Esophagus muscularis mucosa (tissue), 4 donors: ENCODE measurements around the gene KYAT1. TPM values are rescaled to one million over a fixed set of nuclear protein-coding genes. Genes with fewer than 3 reads are reported as not detected.

Source experiments
- DNase-seq: peaks from one replicate; pipeline ENCODE4 v3.0.0-alpha.2; 2017; ENCODE audit errors: extremely low spot score
- H3K27ac ChIP-seq, 4 donors: fragments of 200-600 bp; sonication (generic); replicated peaks in 1 of 4; 1 replicate in 3 of 4; 2 replicates in 1 of 4; pipeline ENCODE4 v1.5.1; 2016 to 2019; ENCODE audit warnings: mild to moderate bottlenecking in 1 of 4
- H3K27me3 ChIP-seq, 4 donors: fragments of 200-600 bp; sonication (generic); one replicate each; pipeline versions ENCODE4 v1.5.1 to v1.6.0; 2016 to 2019
- H3K36me3 ChIP-seq, 4 donors: fragments of 200-600 bp; sonication (generic); one replicate each; pipeline ENCODE4 v1.5.1; 2016 to 2019
- H3K4me1 ChIP-seq, 4 donors: fragments of 200-600 bp; sonication (generic); one replicate each; pipeline ENCODE4 v1.5.1; 2016 to 2019
- H3K4me3 ChIP-seq, 4 donors: fragments of 200-600 bp; sonication (generic); 1 replicate in 2 of 4; 2 replicates in 2 of 4; pipeline ENCODE4 v1.5.1; 2016 to 2019; ENCODE audit warnings: mild to moderate bottlenecking in 4 of 4, moderate library complexity in 1 of 4
- H3K9me3 ChIP-seq, 4 donors: fragments of 200-600 bp; sonication (generic); 1 replicate in 3 of 4; 2 replicates in 1 of 4; pipeline ENCODE4 v1.5.1; 2016 to 2019
- EP300 ChIP-seq: sonication (generic); formaldehyde crosslinking; IDR thresholded peaks from one replicate; pipeline ENCODE4 v1.6.1; 2017; ENCODE audit warnings: antibody characterized with exemption
- POLR2A ChIP-seq: fragments of 450-650 bp; IDR thresholded peaks from one replicate; pipeline ENCODE4 v1.6.1; 2017; ENCODE audit warnings: antibody characterized with exemption, moderate library complexity, mild to moderate bottlenecking, low read depth
- POLR2AphosphoS5 ChIP-seq, 2 donors: sonication (generic); formaldehyde crosslinking; IDR thresholded peaks; one replicate each; pipeline ENCODE4 v1.6.1; 2017; ENCODE audit warnings: antibody characterized with exemption in 2 of 2
- WGBS: methylation state at CpG from one replicate; pipeline ENCODE4 v1.1.5; 2018; 5-methylcytosine and 5-hydroxymethylcytosine counted together
- intact Hi-C: fragments of 100-400 bp; cut with DNase I; formaldehyde crosslinking; loops from one replicate; pipeline ENCODE4 v1.15.1; 2023
- total RNA-seq, 4 donors: library from RNA; depleted of rRNA; stranded (reverse); fragments of >200 nt; gene quantifications; one replicate each; pipeline versions ENCODE4 v1.1.0 to v1.2.1, GENCODE V29; 2016
- TF ChIP-seq, protein P1 (sequence below), 3 experiments: fragments of 200-600 bp in 2 of 3; fragments of 450-650 bp in 1 of 3; sonication (generic) in 2 of 3; IDR thresholded peaks; one replicate each; pipeline ENCODE4 v1.5.1; 2017 to 2019; ENCODE audit warnings: antibody characterized with exemption in 3 of 3, mild to moderate bottlenecking in 2 of 3, moderate library complexity in 1 of 3

The KYAT1 gene
- total RNA-seq, 4 donors from 2014 or later, result 4.3 to 8.4 (median 6.2) TPM

DNA sequence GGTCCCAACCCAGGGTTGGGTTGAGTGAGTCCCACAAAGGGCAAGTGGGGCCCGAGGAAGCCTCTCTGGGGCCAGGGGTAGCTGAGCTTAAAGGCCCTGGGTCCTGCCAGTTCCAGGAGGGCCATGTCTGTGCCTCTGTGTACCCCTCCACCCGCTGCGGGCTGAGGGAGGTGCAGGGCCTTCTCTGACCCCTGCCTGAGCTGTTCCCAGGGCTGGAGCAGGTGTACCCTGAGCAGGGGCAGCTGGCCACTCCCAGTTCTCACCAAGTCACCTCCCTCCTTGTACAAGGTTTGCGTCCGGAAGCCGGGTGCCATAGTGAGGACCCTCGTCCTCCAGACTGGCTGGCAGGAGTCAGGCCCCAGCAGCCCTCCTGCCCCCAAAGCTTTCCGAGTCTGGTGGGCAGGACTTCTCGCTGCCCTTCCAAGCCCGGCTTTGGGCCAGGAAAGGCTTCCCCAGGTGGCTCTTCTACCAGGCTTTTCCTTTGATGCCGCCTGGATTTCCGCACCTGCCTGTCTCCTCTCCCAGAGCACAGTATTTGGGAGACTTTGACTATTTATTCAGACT lies 72.6 kb downstream of the KYAT1 start:
- Histone ChIP-seq H3K36me3 (peaks cover 24 to 52% (median 49%) of the 10 kb centered on the region in 4 donors), H3K4me1 (no peaks in the 10 kb centered on the region), H3K4me3 (no peak overlapping the region), H3K27me3 (no peaks in the 10 kb centered on the region), H3K27ac (no peak overlapping the region), H3K9me3 (no peaks in the 10 kb centered on the region)
- 92% methylated on average over 12 of the region's 12 CpGs for WGBS
- DNase-seq, result no peak
- TF ChIP-seq, protein P1, sequence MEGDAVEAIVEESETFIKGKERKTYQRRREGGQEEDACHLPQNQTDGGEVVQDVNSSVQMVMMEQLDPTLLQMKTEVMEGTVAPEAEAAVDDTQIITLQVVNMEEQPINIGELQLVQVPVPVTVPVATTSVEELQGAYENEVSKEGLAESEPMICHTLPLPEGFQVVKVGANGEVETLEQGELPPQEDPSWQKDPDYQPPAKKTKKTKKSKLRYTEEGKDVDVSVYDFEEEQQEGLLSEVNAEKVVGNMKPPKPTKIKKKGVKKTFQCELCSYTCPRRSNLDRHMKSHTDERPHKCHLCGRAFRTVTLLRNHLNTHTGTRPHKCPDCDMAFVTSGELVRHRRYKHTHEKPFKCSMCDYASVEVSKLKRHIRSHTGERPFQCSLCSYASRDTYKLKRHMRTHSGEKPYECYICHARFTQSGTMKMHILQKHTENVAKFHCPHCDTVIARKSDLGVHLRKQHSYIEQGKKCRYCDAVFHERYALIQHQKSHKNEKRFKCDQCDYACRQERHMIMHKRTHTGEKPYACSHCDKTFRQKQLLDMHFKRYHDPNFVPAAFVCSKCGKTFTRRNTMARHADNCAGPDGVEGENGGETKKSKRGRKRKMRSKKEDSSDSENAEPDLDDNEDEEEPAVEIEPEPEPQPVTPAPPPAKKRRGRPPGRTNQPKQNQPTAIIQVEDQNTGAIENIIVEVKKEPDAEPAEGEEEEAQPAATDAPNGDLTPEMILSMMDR (IDR thresholded peaks at IDR 0.05), result no peak
- TF ChIP-seq POLR2AphosphoS5 (IDR thresholded peaks at IDR 0.05) (no peak), POLR2A (no peak), EP300 (no peak)
- intact Hi-C loops, result no loop called here

DNA sequence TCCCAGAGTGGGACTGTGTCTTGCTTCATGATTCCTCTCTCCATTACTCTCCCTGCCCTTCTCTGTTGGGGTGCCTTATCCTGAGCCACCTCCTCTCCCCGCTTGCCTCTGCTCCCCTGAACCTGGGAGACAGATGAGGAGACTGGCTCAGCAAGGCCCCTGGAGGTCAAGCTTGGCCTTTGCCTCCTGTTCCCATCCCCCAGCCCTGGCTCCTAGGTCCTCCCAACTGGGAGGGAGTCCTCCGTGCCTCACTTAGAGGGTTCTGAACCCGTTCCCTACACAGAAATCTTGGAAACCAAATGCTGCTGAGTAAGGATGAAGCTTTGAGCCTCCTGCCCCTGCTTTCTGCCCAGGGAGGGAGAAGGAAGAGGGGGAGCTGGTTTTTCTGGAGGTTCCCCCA lies 73.2 kb downstream of the KYAT1 start:
- TF ChIP-seq POLR2A (no peak), EP300 (no peak)
- TF ChIP-seq, protein P1 (IDR thresholded peaks at IDR 0.05), result no peak
- no peak overlapping the region for H3K27ac ChIP-seq
- intact Hi-C loops, result no loop called here
- H3K9me3 ChIP-seq, result no peaks in the 10 kb centered on the region
- 89% methylated on average over 3 of the region's 3 CpGs for WGBS
- no peak overlapping the region for H3K4me3 ChIP-seq
- H3K4me1 ChIP-seq, result no peaks in the 10 kb centered on the region
- H3K36me3 ChIP-seq, result peaks cover 30 to 58% (median 55%) of the 10 kb centered on the region in 4 donors
- no peak for DNase-seq
- no peaks in the 10 kb centered on the region for H3K27me3 ChIP-seq

DNA sequence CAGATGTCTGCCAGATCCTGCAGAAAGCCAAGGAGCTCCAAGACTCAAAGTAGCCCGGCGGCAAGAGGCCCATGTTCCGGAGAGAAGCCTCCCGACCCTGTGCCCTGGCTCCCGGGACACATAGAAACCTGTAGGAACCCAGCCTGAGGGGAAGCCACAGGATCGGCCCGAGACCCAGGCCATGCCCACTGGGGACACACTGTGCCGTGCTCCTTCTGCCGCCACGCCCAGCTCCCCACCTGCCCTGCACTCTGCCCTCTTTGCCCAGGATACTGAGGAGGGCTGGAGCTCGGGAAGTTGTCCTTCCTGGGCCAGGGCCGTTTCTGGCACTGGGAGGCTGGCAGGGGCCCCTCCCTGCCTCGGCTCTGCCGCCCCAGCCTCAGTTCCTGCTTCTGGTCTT lies 73.9 kb downstream of the KYAT1 start:
- no peak for TF ChIP-seq POLR2AphosphoS5 (IDR thresholded peaks at IDR 0.05)
- TF ChIP-seq, protein P1 (IDR thresholded peaks at IDR 0.05), result no peak
- no peaks in the 10 kb centered on the region for H3K4me1 ChIP-seq
- no peak overlapping the region for H3K4me3 ChIP-seq
- H3K36me3 ChIP-seq, result peaks cover 36 to 65% (median 62%) of the 10 kb centered on the region in 4 donors
- 81% methylated on average over 13 of the region's 14 CpGs for WGBS
- DNase-seq, result no peak
- H3K9me3 ChIP-seq, result no peaks in the 10 kb centered on the region
- H3K27me3 ChIP-seq, result no peaks in the 10 kb centered on the region
- intact Hi-C loops, result no loop called here
- H3K27ac ChIP-seq, result no peak overlapping the region

DNA sequence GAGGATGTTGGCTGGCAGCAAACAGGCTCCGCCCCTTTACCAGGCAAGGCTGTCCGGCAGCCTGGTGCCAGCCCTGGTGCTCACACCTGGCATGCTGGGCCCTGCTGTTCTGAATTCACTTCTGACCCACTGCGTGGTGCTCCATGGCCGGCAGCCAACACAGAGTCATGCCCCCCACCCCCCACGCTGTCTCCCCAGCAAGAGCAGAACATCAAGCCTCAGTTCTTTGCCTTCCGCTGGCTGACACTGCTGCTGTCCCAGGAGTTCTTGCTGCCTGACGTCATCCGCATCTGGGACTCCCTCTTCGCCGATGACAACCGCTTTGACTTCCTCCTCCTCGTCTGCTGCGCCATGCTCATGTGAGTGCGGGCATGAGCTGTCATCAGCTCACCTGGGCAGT lies 76.1 kb downstream of the KYAT1 start:
- TF ChIP-seq, protein P1 (IDR thresholded peaks at IDR 0.05), result no peak
- TF ChIP-seq EP300, result no peak
- TF ChIP-seq POLR2A, result no peak
- TF ChIP-seq POLR2AphosphoS5 (IDR thresholded peaks at IDR 0.05), result no peak
- no peaks in the 10 kb centered on the region for H3K9me3 ChIP-seq
- no peaks in the 10 kb centered on the region for H3K27me3 ChIP-seq
- intact Hi-C loops, result no loop called here
- DNase-seq, result no peak
- H3K4me1 ChIP-seq, result no peaks in the 10 kb centered on the region
- WGBS, result 75% methylated on average over 13 of the region's 14 CpGs
- no peak overlapping the region for H3K27ac ChIP-seq
- no peak overlapping the region for H3K4me3 ChIP-seq
- H3K36me3 ChIP-seq, result peaks cover 36 to 87% (median 81%) of the 10 kb centered on the region in 4 donors

DNA sequence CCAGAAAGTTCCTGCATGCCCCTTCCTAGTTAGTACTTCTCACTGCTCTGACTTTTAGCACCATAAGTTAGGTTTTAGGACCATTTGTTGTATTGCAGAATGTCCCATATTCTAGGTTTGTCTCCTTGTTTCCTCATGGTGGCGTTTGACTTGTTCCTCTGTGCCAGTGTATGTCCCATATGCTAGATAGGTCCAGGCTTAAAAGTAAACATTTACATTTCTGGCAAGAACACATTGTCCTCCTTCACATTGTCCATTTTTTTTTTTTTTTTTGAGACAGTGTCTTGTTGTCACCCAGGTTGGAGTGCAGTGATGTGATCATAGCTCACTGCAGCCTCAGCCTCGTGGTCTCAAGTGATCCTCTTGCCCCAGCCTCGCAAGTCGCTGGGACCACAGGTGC lies 79.3 kb downstream of the KYAT1 start:
- Histone ChIP-seq H3K4me1 (no peaks in the 10 kb centered on the region), H3K36me3 (peaks cover 51 to 100% (median 94%) of the 10 kb centered on the region in 4 donors), H3K27ac (no peak overlapping the region), H3K27me3 (no peaks in the 10 kb centered on the region), H3K9me3 (no peaks in the 10 kb centered on the region), H3K4me3 (no peak overlapping the region)
- TF ChIP-seq, protein P1 (IDR thresholded peaks at IDR 0.05), result no peak
- TF ChIP-seq EP300, result no peak
- TF ChIP-seq POLR2AphosphoS5 (IDR thresholded peaks at IDR 0.05), result no peak
- TF ChIP-seq POLR2A, result no peak
- no peak for DNase-seq
- WGBS, result 97% methylated on average over 4 of the region's 4 CpGs
- intact Hi-C loops, result no loop called here
